Measurements from ENCODE around the gene CIT. TPM values are rescaled to one million over a fixed set of nuclear protein-coding genes. Genes with fewer than 3 reads are reported as not detected.

CIT gene
- total and polyA plus RNA-seq, 2 donors (not counting 3 experiments of a cell fraction or from before 2014, with no cell fraction given): 13.3 to 61.8 TPM

- H3K9me1 ChIP-seq (replicated peaks; ENCODE audit: control insufficient read depth, extremely low read depth, insufficient read depth, low read length): no peaks in the 10 kb centered on the region
- no peaks in the 10 kb centered on the region for H4K20me1 ChIP-seq (replicated peaks; ENCODE audit: control insufficient read depth, extremely low read depth, insufficient read depth, low read length)
- DNase-seq (ENCODE audit: low read depth, low spot score): no peak
- FAIRE-seq: no peak
- peaks cover 30% of the 10 kb centered on the region for H3K4me1 ChIP-seq (ENCODE audit: control insufficient read depth, extremely low read depth, insufficient read depth, low read length)
- no peaks in the 10 kb centered on the region for H3K27me3 ChIP-seq (ENCODE audit: control insufficient read depth in 2 of 2, insufficient read depth in 2 of 2, low read length in 2 of 2)
- no peaks in the 10 kb centered on the region for H3K9me3 ChIP-seq (replicated peaks; ENCODE audit: control insufficient read depth, insufficient read depth, low read length)
- TF ChIP-seq POLR2A (IDR thresholded peaks at IDR 0.05; ENCODE audit: low read depth, low read length) (no peak), FOS (IDR thresholded peaks at IDR 0.05; ENCODE audit: borderline replicate concordance, insufficient read depth, low read length) (no peak), EZH2 (IDR thresholded peaks at IDR 0.05; ENCODE audit: borderline replicate concordance, low read depth, low read length, severe bottlenecking) (no peak), MAX (IDR thresholded peaks at IDR 0.05; ENCODE audit: insufficient read depth, insufficient read length) (no peak)
- POLR2A ChIA-PET: no interaction called here
- H2AFZ ChIP-seq (ENCODE audit: low read depth, low read length): no peak overlapping the region
- H3K79me2 ChIP-seq (ENCODE audit: control insufficient read depth, insufficient read depth, low read length): no peaks in the 10 kb centered on the region
- no peak overlapping the region for H3K9ac ChIP-seq (replicated peaks; ENCODE audit: extremely low read depth, insufficient read depth, low read length)
- H3K4me2 ChIP-seq (ENCODE audit: insufficient read depth, low read length): no peak overlapping the region
- no peak overlapping the region for H3K27ac ChIP-seq (ENCODE audit: insufficient read depth, low read depth, low read length)
- CTCF ChIA-PET: interaction anchor here (1.2 to 1.8 kb wide), 2 partner anchors 23 to 90 kb away, joined by 3 to 7 read pairs; no protein-coding TSS in a partner anchor
- intact Hi-C loops (cut with micrococcal nuclease) (no loop called here), dilution Hi-C loops (cut with MboI; ENCODE audit: extremely low pct_ligation_motif_present, low sequenced_read_pairs) (no loop called here)
- H3K36me3 ChIP-seq (ENCODE audit: control insufficient read depth in 2 of 2, extremely low read depth in 1 of 2, insufficient read depth in 2 of 2, low read length in 2 of 2): peaks cover 0 to 2% of the 10 kb centered on the region in 2 experiments
- no peak overlapping the region for H3K4me3 ChIP-seq (replicated peaks in 1 of 3; ENCODE audit: insufficient read depth in 1 of 3, low read depth in 1 of 3, low read length in 3 of 3)
- no TSS peak for BruUV-seq (replicated peaks)
These were observed 187.1 kb downstream of the CIT start for GRCh38 chr12:119689935-119690500.

GRCh38 chr12:119687879-119688278, 189.2 kb downstream of the CIT start:
- H3K27me3 ChIP-seq (ENCODE audit: control insufficient read depth in 2 of 2, insufficient read depth in 2 of 2, low read length in 2 of 2): no peaks in the 10 kb centered on the region
- no peaks in the 10 kb centered on the region for H4K20me1 ChIP-seq (replicated peaks; ENCODE audit: control insufficient read depth, extremely low read depth, insufficient read depth, low read length)
- H2AFZ ChIP-seq (ENCODE audit: low read depth, low read length): no peak overlapping the region
- no peaks in the 10 kb centered on the region for H3K9me3 ChIP-seq (replicated peaks; ENCODE audit: control insufficient read depth, insufficient read depth, low read length)
- H3K4me3 ChIP-seq (replicated peaks in 1 of 3; ENCODE audit: insufficient read depth in 1 of 3, low read depth in 1 of 3, low read length in 3 of 3): no peak overlapping the region
- H3K36me3 ChIP-seq (ENCODE audit: control insufficient read depth in 2 of 2, extremely low read depth in 1 of 2, insufficient read depth in 2 of 2, low read length in 2 of 2): peaks cover 0 to 2% of the 10 kb centered on the region in 2 experiments
- no TSS peak for BruUV-seq (replicated peaks)
- dilution Hi-C loops (cut with MboI; ENCODE audit: extremely low pct_ligation_motif_present, low sequenced_read_pairs): no loop called here
- H3K9ac ChIP-seq (replicated peaks; ENCODE audit: extremely low read depth, insufficient read depth, low read length): no peak overlapping the region
- ChIA-PET CTCF (interaction anchor here (0.6 to 2.4 kb wide), 2 partner anchors 93 to 247 kb away, joined by 3 to 10 read pairs; no protein-coding TSS in a partner anchor), POLR2A (no interaction called here)
- intact Hi-C loops (cut with micrococcal nuclease): no loop called here
- H3K4me2 ChIP-seq (ENCODE audit: insufficient read depth, low read length): no peak overlapping the region
- TF ChIP-seq JUN (IDR thresholded peaks at IDR 0.05; ENCODE audit: borderline replicate concordance, insufficient read depth, insufficient read length, low read depth) (no peak), MAX (IDR thresholded peaks at IDR 0.05; ENCODE audit: insufficient read depth, insufficient read length) (no peak), CTCF (IDR thresholded peaks at IDR 0.05; ENCODE audit: extremely low read depth in 1 of 2, insufficient read depth in 1 of 2, low read depth in 1 of 2, low read length in 2 of 2) (no peak)
- DNase-seq (ENCODE audit: low read depth, low spot score) (no peak), FAIRE-seq (no peak)
- H3K79me2 ChIP-seq (ENCODE audit: control insufficient read depth, insufficient read depth, low read length): no peaks in the 10 kb centered on the region
- peaks cover 14% of the 10 kb centered on the region for H3K4me1 ChIP-seq (ENCODE audit: control insufficient read depth, extremely low read depth, insufficient read depth, low read length)
- H3K27ac ChIP-seq (ENCODE audit: insufficient read depth, low read depth, low read length): no peak overlapping the region
- H3K9me1 ChIP-seq (replicated peaks; ENCODE audit: control insufficient read depth, extremely low read depth, insufficient read depth, low read length): no peaks in the 10 kb centered on the region
